IPS DF 6.9 (cell line): ENCODE results near the gene ALPG.
"Not testable (repeated sequence)": the region's sequence is repeated elsewhere in the genome, so short reads cannot be mapped to it uniquely, and the experiment has no call there.

Source experiments
- DNase-seq: peaks from one replicate; pipeline ENCODE4 v3.0.0-alpha.2; 2013; ENCODE audit warnings: low read depth, low spot score
- H3K27ac ChIP-seq: one replicate; pipeline ENCODE4 v1.5.1; 2013; ENCODE audit warnings: low read length, control low read depth
- H3K27me3 ChIP-seq: 2 replicates; pipeline ENCODE4 v1.6.1; 2013; ENCODE audit warnings: mild to moderate bottlenecking, low read length; ENCODE audit not compliant: control insufficient read depth, insufficient read depth
- H3K36me3 ChIP-seq: 2 replicates; pipeline ENCODE4 v1.6.1; 2013; ENCODE audit warnings: low read length; ENCODE audit not compliant: control insufficient read depth, insufficient read depth
- H3K4me1 ChIP-seq: 2 replicates; pipeline ENCODE4 v1.6.1; 2013; ENCODE audit warnings: low read length; ENCODE audit not compliant: control insufficient read depth, insufficient read depth
- H3K4me3 ChIP-seq: 2 replicates; pipeline ENCODE4 v1.5.1; 2013; ENCODE audit warnings: mild to moderate bottlenecking, low read length
- H3K9me3 ChIP-seq: 2 replicates; pipeline ENCODE4 v1.6.1; 2013; ENCODE audit warnings: low read length, inconsistent platforms; ENCODE audit not compliant: control insufficient read depth, insufficient read depth
- WGBS: extraction: QIAGEN DNeasy Blood & Tissue Kit; methylation state at CpG from one replicate; pipeline ENCODE4 v1.1.7; 2013; ENCODE audit warnings: mixed read lengths, missing lambda C conversion rate; ENCODE audit not compliant: insufficient read length, insufficient coverage; 5-methylcytosine and 5-hydroxymethylcytosine counted together

The ALPG gene

DNA sequence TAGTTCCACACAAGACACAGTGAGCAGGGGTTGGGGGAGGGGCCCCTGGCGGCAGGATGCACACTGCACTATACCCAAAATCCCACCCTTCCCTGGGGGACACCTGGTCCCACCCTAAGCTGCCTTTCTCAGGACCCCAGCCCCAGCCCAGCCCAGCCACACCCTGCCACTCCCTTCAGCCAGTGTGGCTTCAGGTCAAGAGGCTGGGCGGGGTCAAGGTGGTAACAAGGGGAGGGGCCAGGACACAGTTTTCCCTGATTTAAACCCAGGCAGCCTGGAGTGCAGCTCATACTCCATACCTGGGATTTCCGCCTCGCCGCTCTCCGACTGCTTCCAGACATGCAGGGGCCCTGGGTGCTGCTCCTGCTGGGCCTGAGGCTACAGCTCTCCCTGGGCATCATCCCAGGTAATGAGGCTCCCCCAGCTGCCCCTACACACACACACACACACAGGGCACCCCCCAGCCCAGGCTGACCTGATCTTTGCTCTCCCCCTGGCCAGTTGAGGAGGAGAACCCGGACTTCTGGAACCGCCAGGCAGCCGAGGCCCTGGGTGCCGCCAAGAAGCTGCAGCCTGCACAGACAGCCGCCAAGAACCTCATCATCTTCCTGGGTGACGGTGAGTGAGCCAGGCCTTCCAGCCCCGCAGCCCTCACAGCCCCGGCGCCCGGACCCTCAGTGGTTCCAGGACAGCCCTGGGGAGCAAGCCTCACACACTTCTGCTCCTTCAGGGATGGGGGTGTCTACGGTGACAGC lies at the start of gene ALPG:
ALPG (plus strand) TSS at position 289 of the 755 bp plus-strand sequence; CDS start at position 340, 51 bp downstream.
- H3K27me3 ChIP-seq, result no peaks in the 10 kb centered on the region
- DNase-seq, result no peak
- H3K36me3 ChIP-seq, result no peaks in the 10 kb centered on the region; the same call in 1 of the 2 replicates
- no peaks in the 10 kb centered on the region for H3K9me3 ChIP-seq
- H3K27ac ChIP-seq, result no peak within 1 kb of the TSS
- H3K4me1 ChIP-seq, result no peaks in the 10 kb centered on the region; the same call in 1 of the 2 replicates
- no CpG with 5 or more reads among the region's 17 CpGs for WGBS
- no peak within 1 kb of the TSS for H3K4me3 ChIP-seq

GRCh38 chr2:232361646-232362045 lies 45.0 kb upstream of the ALPG start:
- H3K27ac ChIP-seq, result no peak overlapping the region
- WGBS, result no CpG with 5 or more reads among the region's 5 CpGs
- DNase-seq, result no peak

GRCh38 chr2:232362174-232362900 lies 44.3 kb upstream of the ALPG start:
- no peak overlapping the region for H3K27ac ChIP-seq
- H3K9me3 ChIP-seq, result no peaks in the 10 kb centered on the region
- H3K4me1 ChIP-seq, result peaks cover 2% of the 10 kb centered on the region
- no peaks in the 10 kb centered on the region for H3K27me3 ChIP-seq
- no peaks in the 10 kb centered on the region for H3K36me3 ChIP-seq
- H3K4me3 ChIP-seq, result no peak overlapping the region
- WGBS, result no CpG with 5 or more reads among the region's 8 CpGs
- no peak for DNase-seq

More at GRCh38 chr2:232361646-232362045, 45.0 kb upstream of the ALPG start:
- H3K9me3 ChIP-seq, result no peaks in the 10 kb centered on the region
- peaks cover 2% of the 10 kb centered on the region for H3K4me1 ChIP-seq
- H3K36me3 ChIP-seq, result no peaks in the 10 kb centered on the region
- H3K27me3 ChIP-seq, result no peaks in the 10 kb centered on the region
- H3K4me3 ChIP-seq, result no peak overlapping the region

- not testable (repeated sequence) for H3K36me3 ChIP-seq, H3K4me1 ChIP-seq, H3K4me3 ChIP-seq, DNase-seq, H3K27ac ChIP-seq, H3K27me3 ChIP-seq, H3K9me3 ChIP-seq
- WGBS, result no CpG with 5 or more reads among the region's 12 CpGs
Observed at GRCh38 chr2:232363064-232363783, 43.4 kb upstream of the ALPG start.

DNA sequence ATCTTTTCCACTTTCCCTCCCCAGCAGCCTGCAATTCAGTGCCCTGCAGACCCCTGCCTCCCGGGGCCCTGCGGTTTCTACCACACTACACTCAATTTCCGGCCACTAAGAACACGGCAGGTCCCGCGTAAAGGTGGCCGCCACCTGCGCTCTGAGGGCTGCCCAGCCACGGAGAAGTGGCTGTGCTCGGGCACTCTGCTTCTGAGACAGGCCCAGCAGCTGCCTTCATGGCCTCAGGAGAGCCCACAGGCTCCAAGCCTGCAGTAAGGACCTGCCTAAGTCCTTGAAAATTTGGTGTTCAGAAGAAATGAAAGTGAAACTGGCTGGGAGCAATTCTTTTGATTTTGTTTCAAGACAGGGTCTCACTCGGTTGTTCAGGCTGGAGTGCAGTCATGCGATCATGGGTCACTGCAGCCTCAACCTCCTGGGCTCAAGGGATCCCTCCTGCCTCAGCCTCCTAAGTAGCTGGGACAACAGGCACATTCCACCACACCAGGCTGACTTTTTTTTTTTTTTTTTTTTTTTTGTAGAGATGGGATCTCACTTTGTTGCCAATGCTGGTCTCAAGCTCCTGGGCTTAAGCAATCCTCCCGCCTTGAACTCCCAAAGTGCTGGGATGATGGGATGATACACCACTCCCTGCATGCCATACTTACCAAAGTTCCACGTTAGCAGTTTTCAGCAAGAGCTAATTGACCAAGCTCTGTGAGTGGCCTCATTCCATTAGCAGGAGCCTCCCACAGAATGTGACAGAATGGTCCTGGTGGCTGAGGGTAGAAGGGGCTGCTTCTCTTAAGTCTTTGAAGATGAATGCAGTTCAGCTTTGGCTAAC lies 42.6 kb upstream of the ALPG start:
- H3K36me3 ChIP-seq, result no peaks in the 10 kb centered on the region
- WGBS, result no CpG with 5 or more reads among the region's 14 CpGs
- no peak overlapping the region for H3K4me3 ChIP-seq
- H3K4me1 ChIP-seq, result peaks cover 5% of the 10 kb centered on the region
- H3K27me3 ChIP-seq, result no peaks in the 10 kb centered on the region
- no peaks in the 10 kb centered on the region for H3K9me3 ChIP-seq
- no peak for DNase-seq
- H3K27ac ChIP-seq, result no peak overlapping the region

- not testable (repeated sequence) for H3K4me3 ChIP-seq, H3K4me1 ChIP-seq, H3K9me3 ChIP-seq, H3K27me3 ChIP-seq, H3K27ac ChIP-seq, DNase-seq, H3K36me3 ChIP-seq
- no CpG with 5 or more reads among the region's 18 CpGs for WGBS
Observed at GRCh38 chr2:232364806-232365594, 41.6 kb upstream of the ALPG start.

GRCh38 chr2:232365621-232366321 lies 40.9 kb upstream of the ALPG start:
- no peaks in the 10 kb centered on the region for H3K9me3 ChIP-seq
- no peak overlapping the region for H3K4me3 ChIP-seq
- no CpG with 5 or more reads among the region's 20 CpGs for WGBS
- no peaks in the 10 kb centered on the region for H3K27me3 ChIP-seq
- no peak for DNase-seq
- H3K4me1 ChIP-seq, result peaks cover 5% of the 10 kb centered on the region
- H3K36me3 ChIP-seq, result no peaks in the 10 kb centered on the region
- H3K27ac ChIP-seq, result no peak overlapping the region

- WGBS, result no CpG with 5 or more reads among the region's 23 CpGs
- not testable (repeated sequence) for H3K27ac ChIP-seq, DNase-seq
Observed at GRCh38 chr2:232366461-232366860, 40.2 kb upstream of the ALPG start.

DNA sequence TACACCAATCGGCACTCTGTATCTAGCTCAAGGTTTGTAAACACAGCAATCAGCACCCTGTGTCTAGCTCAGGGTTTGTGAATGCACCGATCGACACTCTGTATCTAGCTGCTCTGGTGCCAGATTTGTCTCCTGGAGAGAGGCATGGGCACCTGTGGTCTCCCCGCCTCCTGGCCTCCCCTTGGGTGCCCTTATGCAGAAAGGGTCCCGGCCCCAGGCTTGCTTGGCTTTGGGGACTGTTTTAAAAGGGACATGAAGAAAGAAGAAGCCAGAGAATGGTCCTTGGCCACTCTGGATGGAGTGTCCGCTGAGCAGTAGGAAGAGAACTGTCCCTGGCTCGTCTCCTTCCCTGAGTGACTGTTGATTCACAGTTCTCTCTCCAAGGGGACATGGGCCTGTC lies 39.6 kb upstream of the ALPG start:
- Histone ChIP-seq H3K9me3 (no peaks in the 10 kb centered on the region), H3K27ac (no peak overlapping the region), H3K4me3 (no peak overlapping the region), H3K36me3 (no peaks in the 10 kb centered on the region), H3K4me1 (peaks cover 5% of the 10 kb centered on the region), H3K27me3 (no peaks in the 10 kb centered on the region)
- no peak for DNase-seq
- WGBS, result no CpG with 5 or more reads among the region's 7 CpGs

More at GRCh38 chr2:232366461-232366860, 40.2 kb upstream of the ALPG start:
- H3K27me3 ChIP-seq, H3K4me3 ChIP-seq, H3K4me1 ChIP-seq, H3K36me3 ChIP-seq, H3K9me3 ChIP-seq: not testable (repeated sequence)
